Measurements from ENCODE around the gene FMC1.

- no peak for TF ChIP-seq CTCF (IDR thresholded peaks at IDR 0.05)
- no peak for TF ChIP-seq EP300 (IDR thresholded peaks at IDR 0.05)
- TF ChIP-seq POLR2A (IDR thresholded peaks at IDR 0.05), result no peak
- no peak for TF ChIP-seq POLR2AphosphoS5 (IDR thresholded peaks at IDR 0.05)
These were observed 20.4 kb downstream of the FMC1 start for GRCh38 chr7:139361523-139361922.

Data from gastroesophageal sphincter (tissue), 3 donors.